ENCODE results near the gene TMPRSS2. TPM values are rescaled to one million over a fixed set of nuclear protein-coding genes. Genes with fewer than 3 reads are reported as not detected.

The TMPRSS2 gene
- total RNA-seq, 1 experiment from 2014 or later: 1.1 TPM

GRCh38 chr21:41521489-41522027 lies 13.6 kb upstream of the TMPRSS2 start:
- intact Hi-C loops (cut with micrococcal nuclease): no loop called here
- Histone ChIP-seq H3K27ac (ENCODE audit: low read depth, low read length) (no peak overlapping the region), H2AFZ (ENCODE audit: low read depth, low read length, poor library complexity, severe bottlenecking) (no peak overlapping the region), H3K4me2 (ENCODE audit: low read length) (no peak overlapping the region), H3K4me3 (replicated peaks in 1 of 2; ENCODE audit: low read depth in 1 of 2, low read length in 2 of 2) (no peak overlapping the region), H3K9me3 (ENCODE audit: control insufficient read depth in 1 of 2, insufficient read depth in 1 of 2, low read depth in 1 of 2, low read length in 2 of 2) (no peaks in the 10 kb centered on the region), H4K20me1 (ENCODE audit: insufficient read depth) (no peaks in the 10 kb centered on the region), H3K36me3 (ENCODE audit: control insufficient read depth in 1 of 2, insufficient read depth in 2 of 2, low read length in 2 of 2) (no peaks in the 10 kb centered on the region), H3K79me2 (ENCODE audit: insufficient read depth, low read length) (no peaks in the 10 kb centered on the region), H3K9me2 (ENCODE audit: insufficient read depth) (no peaks in the 10 kb centered on the region), H3K27me3 (ENCODE audit: insufficient read depth, low read length) (no peaks in the 10 kb centered on the region), H3K4me1 (ENCODE audit: control insufficient read depth in 1 of 2, insufficient read depth in 2 of 2, low read length in 2 of 2) (no peaks in the 10 kb centered on the region), H3K9ac (ENCODE audit: low read length) (no peak overlapping the region)
- POLR2A ChIA-PET: no interaction called here
- BruUV-seq (replicated peaks): no TSS peak
- ATAC-seq (no peak), DNase-seq (ENCODE audit: low read depth, low spot score) (no peak)
- no peak for TF ChIP-seq EGR1 (IDR thresholded peaks at IDR 0.05; ENCODE audit: low read depth)
- TF ChIP-seq FOSL1 (IDR thresholded peaks at IDR 0.05; ENCODE audit: low read depth): no peak
- no peak for TF ChIP-seq SIN3A (IDR thresholded peaks at IDR 0.05; ENCODE audit: low read depth)
- no peak for TF ChIP-seq ATF3 (IDR thresholded peaks at IDR 0.05)
- no peak for TF ChIP-seq REST (IDR thresholded peaks at IDR 0.05; ENCODE audit: low read depth)
- TF ChIP-seq MAX (IDR thresholded peaks at IDR 0.05): no peak
- no peak for TF ChIP-seq POLR2A (IDR thresholded peaks at IDR 0.05; ENCODE audit: borderline replicate concordance, extremely low read depth, insufficient read depth, insufficient read length)
- no peak for TF ChIP-seq CEBPB (IDR thresholded peaks at IDR 0.05; ENCODE audit: low read depth)
- TF ChIP-seq TCF7L2 (IDR thresholded peaks at IDR 0.05; ENCODE audit: borderline replicate concordance, extremely low read depth, insufficient read depth, insufficient read length): no peak
- no peak for TF ChIP-seq CBX3 (IDR thresholded peaks at IDR 0.05; ENCODE audit: low read depth)
- TF ChIP-seq RAD21 (IDR thresholded peaks at IDR 0.05; ENCODE audit: low read depth): no peak
- TF ChIP-seq ZBTB33 (IDR thresholded peaks at IDR 0.05; ENCODE audit: extremely low read depth, insufficient replicate concordance, low read length): no peak
- RAD21 ChIA-PET (ENCODE audit: low non-redundant PET in 1 of 2, low total read pairs in 2 of 2, uncharacterized antibody in 2 of 2, unreplicated experiment in 2 of 2): no interaction called here
- CTCF ChIA-PET: no interaction called here

Measured in HCT116 (cell line).